ENCODE data around the gene HERC5.
A peak's percentile ranks its signal among the peaks of the same experiment; 100 is the strongest.

- TF ChIP-seq, protein P1, sequence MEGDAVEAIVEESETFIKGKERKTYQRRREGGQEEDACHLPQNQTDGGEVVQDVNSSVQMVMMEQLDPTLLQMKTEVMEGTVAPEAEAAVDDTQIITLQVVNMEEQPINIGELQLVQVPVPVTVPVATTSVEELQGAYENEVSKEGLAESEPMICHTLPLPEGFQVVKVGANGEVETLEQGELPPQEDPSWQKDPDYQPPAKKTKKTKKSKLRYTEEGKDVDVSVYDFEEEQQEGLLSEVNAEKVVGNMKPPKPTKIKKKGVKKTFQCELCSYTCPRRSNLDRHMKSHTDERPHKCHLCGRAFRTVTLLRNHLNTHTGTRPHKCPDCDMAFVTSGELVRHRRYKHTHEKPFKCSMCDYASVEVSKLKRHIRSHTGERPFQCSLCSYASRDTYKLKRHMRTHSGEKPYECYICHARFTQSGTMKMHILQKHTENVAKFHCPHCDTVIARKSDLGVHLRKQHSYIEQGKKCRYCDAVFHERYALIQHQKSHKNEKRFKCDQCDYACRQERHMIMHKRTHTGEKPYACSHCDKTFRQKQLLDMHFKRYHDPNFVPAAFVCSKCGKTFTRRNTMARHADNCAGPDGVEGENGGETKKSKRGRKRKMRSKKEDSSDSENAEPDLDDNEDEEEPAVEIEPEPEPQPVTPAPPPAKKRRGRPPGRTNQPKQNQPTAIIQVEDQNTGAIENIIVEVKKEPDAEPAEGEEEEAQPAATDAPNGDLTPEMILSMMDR (conservative IDR thresholded peaks at IDR 0.05 in 1 of 2, IDR thresholded peaks at IDR 0.05 in 1 of 2; ENCODE audit: low read depth in 1 of 2, low read length in 2 of 2): no peak
- peak; percentile 82 for TF ChIP-seq EZH2 (IDR thresholded peaks at IDR 0.05; ENCODE audit: low read length, missing control alignments)
These were observed 586 bp downstream of the HERC5 start for GRCh38 chr4:88457307-88458103.
